Activated naive CD4-positive, alpha-beta T cell treated with Interleukin-2 at 50 U/mL for 16 hours (primary cell): ENCODE measurements around the gene SPDYE2B.
"Not testable (repeated sequence)": the region's sequence is repeated elsewhere in the genome, so short reads cannot be mapped to it uniquely, and the experiment has no call there.

Experiments used
- DNase-seq: peaks from one replicate; pipeline ENCODE4 v3.0.0-alpha.2; 2020

SPDYE2B gene

DNA sequence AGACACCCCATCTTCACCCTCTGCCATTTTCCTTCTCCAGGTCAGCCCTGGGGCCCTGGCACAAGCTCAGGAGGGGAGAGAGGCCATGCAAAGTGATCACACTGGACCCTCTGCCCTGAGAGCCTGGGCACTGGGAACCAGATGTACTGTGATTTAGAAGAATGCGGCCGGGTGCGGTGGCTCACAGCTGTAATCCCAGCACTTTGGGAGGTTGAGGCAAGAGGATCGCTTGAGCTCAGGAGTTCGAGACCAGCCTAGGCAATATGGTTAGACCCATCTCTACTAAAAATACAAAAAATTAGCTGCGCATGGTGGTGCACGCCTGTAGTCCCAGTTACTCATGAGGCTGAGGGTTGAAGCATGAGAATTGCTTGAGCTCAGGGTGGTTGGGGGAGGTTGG, 2.3 kb upstream of the SPDYE2B start:
- not testable (repeated sequence) for DNase-seq

DNA sequence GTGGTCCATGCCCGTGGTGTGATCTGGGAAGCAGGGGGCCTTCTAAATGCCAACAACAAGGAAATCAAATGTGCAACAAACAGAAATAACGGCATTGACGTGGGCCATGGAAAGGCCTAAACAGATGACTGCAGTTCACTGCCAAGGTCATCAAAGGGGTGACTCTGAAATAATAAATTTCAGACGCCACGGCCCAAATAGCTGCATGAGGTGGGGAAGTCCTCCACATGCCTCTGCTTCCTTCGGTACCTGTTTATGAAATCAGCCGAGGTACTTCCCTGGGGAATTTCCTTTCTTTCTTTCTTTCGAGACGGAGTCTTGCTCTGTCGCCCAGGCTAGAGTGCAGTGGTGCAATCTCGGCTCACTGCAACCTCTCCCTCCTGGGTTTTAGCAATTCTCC, 14.6 kb downstream of the SPDYE2B start:
- not testable (repeated sequence) for DNase-seq

DNA sequence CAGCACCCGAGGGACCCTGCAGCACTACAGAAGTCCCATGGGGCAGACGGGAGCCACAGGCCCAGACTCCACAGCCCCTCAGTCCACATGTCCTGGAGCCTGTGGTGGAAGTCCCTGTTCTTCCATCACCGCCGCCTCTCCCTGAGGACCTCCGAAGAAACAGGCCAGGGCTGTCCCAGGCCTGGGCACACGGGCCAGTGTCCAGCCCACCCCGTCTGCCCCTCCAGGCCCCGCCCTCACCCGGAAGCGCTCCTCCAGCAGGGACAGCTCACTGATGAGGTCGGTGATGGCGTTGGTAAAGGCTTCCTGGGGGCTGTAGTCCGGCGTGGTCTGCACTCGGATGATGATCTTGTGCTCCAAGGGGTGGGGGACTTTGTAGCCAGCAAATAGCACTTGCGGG, 16.7 kb downstream of the SPDYE2B start:
- DNase-seq, result not testable (repeated sequence)

DNA sequence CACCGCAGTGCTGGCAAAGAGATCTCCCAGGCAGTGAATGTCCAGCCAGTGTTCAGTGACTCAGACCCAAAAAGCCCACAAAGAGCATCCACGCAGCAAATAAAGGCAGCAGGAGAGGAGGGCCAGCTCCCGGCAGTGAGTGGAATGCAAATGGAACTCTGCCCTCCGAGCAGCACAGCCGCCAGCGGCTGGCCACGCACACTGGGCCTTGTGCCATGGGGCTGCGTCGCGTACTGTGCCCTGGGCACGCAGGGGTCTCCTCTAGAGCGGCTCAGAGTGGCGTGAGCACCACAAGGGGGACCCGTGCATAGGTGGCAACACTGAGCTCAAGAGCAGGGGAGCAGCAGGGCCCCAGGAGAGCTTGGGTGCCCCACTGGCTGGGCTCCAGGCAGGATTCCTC, 17.4 kb downstream of the SPDYE2B start:
- not testable (repeated sequence) for DNase-seq

DNA sequence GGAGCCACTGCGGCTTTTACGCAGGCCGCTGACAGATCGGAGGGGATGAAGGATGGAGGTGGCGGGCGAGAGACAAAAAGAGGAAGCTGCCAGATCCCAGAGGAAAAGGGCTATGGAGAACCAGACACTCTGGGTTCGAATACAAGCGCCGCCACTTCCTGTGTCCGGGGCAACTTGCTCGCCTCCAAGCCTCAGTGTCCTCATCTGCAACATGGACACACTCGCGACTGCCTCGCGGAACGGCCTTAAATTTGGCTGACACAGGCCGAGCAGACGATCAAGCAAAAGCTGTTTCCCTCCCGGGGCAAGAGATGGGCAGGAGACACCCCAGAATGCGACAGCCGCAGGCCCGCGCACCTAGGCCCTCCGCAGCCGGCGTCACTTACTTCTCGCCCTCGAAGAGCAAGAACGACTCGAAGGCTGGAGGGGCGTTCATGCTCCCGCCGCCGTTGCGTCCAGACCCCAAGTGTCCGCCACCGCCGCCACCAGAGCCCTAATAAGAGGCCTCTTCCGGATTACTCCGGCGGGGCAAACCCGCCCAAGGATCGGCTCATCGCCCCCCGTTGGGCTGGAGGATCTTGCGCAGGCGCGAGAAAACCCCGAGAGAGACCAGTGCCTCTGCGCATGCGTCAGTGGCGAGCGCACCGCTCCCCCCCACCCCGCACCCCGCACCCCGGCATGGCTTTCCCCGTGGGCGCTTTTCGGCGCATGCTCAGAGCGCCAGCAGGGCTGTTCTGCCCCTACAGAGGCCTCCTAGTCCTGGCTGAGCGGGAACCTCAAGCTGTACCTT, 21.2 kb downstream of the SPDYE2B start, which contains the start of gene POLR2J2:
Gene POLR2J2, minus strand, starts transcription at position 498 of the 790 bp plus-strand sequence. Its CDS starts 62 bp downstream, at position 436.
- DNase-seq, result peak; percentile 4

DNA sequence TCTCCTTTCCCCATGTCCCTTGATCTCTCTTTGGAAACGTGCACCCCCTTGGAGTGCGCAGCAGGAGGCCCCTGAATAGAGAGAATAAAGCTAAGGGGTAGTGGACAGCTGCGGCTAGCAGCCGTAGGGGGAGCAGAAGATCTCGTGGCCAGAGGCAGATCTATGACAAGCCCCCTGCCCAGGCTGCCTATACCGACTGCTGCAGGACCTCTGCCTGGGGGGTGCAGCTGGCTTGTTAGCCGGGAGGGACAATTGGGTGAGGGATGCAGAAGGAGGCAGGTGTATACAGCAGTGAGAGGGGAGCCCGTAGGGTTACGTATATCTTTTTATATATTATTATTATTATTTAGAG, 21.8 kb downstream of the SPDYE2B start:
- not testable (repeated sequence) for DNase-seq

DNA sequence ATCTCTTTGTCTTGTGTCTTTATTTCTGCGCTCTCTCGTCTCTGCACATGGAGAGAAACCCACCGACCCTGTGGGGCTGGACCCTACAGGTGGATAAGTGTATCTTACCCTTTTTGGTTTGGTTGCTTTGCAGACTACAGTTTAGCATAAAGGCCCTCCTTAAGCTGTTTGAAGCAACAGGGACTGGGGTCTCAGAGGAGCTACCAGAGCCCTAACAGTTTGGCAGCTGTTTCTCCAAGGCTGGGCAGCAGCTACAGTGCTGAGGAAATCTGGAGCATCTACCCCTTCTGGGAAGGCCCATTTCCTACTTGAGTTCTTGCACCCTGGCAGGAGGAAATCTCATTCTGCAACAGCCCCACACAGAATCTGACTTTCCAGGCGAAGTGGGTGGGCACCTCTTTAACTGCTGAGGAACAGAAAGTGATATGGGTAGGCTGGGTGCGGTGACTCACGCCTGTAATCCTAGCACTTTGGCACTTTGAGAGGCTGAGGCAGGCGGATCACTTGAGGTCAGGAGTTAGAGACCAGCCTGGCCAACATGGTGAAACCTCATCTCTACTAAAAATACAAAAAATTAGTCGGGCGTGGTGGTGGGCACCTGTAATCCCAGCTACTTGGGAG, 23.4 kb downstream of the SPDYE2B start:
- not testable (repeated sequence) for DNase-seq

DNA sequence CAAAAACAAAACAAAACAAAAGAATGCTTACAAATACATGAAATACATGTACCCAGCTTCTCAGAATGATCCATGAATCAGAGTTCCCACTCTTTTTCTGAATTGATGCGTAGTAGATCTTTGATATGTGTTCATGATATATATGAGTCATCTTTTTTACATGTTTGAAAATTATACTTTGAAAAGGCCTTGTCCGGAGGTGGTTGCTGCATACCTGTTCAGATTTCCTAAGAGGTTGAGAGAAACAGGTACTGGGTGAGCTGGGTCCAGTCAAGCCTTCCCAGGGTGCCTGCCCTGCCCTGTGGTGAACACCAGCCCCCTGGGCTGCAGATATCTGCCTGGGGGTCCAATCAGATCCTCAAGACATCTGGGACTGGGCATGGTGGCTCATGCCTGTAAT, 25.4 kb downstream of the SPDYE2B start:
- peak; percentile 10 for DNase-seq

DNA sequence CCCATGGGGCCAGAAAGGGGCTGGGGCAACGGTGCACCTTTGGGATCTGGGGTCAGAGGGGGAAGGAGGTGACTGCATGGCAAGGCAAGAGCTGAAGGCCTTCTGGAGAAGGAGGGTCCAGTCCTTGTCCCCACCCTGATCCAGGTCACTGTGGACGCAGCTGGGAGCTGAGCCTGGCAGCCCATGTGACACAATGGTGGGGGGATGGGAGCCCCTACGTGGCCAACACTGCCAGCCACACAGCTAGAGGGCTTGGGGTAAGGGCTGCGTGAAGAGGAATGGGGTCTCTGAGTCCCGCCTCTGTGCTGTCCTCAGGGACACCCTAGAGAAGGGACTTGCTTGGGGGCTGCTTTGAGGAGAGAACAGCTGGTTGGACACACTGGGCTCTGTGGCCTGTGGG, 30.7 kb downstream of the SPDYE2B start:
- not testable (repeated sequence) for DNase-seq

DNA sequence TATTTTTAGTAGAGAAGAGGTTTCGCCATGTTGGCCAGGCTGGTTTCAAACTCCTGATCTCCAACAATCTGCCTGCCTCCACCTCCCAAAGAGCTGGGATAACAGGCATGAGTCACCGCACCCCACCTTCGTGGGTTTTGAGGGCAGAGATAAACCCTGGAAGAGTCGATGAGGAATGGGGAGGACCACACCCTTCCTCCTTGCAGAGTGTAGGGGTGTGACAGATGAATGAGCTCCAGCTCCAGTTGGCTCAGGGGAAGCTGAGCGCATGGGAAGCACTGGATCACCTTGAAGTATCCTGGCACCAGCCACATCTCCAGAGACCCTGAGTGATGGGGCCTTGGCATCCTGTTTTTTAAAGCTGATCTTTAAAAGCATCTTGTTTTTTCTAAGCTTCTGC, 32.4 kb downstream of the SPDYE2B start:
- not testable (repeated sequence) for DNase-seq

DNA sequence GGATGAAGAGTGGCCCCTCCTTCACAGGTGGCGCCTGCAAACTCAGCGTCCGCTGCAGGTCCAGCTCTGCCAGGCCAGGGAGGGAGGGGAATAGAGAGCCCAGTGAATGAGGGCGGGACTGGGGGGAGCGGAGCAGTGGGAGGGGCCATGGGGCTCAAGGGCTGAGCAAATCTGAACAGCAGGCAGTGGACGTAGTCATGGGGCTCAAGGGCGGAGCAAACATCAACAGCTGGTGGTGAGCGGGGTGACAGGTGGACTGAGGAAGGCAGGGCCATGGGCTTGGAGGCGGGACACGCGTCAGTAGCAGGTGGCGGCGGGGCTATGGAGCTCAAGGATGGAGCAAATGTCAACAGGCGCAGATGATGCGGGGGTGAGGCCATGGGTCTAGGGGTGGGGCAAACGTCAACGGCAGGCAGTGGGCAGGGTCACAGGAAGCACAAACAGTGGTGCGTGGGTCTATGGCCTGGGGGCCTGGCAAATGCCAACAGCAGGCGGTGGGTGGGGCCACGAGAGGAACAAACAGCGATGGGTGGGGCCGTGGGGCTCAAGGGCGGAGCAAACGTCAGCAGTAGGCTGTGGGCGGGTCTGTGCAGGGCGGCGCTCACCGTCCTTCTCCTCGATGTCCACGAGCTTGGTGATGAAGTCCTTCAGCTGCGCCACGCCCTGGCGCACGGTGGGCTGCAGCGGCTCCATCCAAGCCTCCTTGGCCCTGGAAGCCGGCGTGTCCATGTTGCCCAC, 38.3 kb downstream of the SPDYE2B start:
- not testable (repeated sequence) for DNase-seq

DNA sequence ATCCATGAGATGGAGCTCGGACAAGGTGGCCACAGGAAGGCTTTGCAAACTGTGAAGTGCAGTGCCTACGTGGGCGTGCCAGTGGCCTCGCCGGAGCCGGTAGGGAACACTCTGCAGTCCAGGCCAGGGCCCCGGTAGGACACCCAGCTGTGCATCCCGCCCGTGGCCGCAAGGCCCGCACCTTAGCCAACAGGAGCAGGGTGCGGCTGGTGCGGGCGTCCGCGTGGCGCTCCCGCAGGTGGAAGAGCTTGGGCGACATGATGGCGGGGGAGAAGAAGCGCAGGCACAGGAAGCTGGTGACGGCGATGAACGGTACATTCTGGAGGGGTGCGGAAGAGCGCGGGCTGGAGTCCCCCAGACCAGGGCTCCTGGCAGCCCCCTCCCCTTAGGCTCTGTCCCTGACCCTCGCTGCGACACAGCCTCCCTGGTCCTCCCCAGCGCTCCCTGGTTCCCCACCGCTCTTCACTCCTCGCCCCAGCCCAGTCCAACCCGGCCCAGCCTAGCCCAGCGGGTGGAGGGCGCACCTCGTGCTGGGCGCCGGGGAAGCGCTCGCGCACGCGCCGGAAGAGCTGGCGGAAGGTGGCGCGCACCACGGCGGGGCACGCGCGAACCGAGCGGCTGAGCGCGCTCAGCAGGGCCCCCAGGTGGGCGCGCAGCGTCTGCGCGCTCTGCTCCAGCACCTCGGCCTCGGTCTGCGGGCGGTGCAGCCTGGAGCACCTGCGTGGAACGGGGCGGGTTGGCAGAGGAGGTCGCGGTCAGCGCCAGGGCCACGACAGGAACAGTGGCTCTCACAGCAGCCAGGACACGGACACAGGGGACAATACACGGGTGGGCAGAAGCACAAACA, 39.5 kb downstream of the SPDYE2B start:
- not testable (repeated sequence) for DNase-seq

DNA sequence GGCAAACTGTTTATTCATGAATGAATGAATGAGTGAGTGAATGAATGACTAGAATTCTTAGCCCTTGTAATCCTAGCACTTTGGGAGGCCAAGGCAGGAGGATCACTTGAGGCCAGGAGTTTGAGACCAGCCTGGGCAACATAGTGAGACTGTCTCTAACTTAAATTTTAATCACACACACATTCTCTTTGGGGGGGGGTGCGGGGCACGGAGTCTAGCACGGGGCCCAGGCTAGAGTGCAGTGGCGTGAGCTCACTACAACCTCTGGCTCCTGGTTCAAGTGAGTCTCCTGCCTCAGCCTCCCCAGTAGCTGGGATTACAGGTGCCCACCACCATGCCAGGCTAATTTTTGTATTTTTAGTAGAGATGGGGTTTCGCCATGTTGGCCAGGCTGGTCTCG, 40.5 kb downstream of the SPDYE2B start:
- not testable (repeated sequence) for DNase-seq

DNA sequence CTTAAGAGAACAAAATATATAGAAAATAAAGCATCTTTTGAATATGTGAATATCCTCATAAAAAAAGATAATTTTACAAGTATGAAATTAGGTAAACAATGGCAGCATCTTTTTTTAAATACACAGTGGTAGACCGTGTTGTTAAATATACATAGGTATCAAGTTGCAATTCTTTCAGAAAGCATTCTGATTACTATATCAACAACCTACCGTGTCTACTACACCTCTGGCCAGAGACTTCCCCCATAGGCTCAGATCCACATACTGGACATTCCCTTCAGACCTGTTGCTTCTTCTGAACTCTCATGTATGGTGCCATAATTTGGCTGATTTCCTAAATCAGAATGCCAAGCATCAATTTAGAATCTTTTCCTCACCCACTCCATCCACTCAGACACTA, 43.9 kb downstream of the SPDYE2B start:
- DNase-seq, result not testable (repeated sequence)

DNA sequence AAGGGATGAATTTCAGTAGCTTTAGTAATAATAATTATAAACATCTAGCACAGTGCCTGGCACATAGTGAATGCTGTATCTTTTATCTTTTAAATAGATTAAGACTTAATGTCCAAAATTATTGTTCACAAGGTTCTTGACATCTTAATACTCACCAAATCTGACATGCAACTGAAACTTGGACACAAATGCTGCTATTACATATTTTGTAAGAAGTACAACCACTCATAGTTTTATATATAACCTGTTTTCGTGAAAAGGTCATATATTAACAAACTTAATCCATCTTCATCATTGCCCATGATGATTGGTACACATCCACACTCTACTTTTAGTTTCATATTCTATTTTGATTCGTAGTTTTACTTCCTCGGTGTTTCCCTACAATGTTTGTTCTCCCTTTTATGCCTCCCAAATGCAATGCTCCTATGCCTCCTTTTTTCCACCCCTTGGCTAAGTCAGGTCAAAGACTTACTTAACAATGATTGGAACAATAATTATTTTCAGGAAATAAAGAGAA, 45.0 kb downstream of the SPDYE2B start:
- DNase-seq, result not testable (repeated sequence)

DNA sequence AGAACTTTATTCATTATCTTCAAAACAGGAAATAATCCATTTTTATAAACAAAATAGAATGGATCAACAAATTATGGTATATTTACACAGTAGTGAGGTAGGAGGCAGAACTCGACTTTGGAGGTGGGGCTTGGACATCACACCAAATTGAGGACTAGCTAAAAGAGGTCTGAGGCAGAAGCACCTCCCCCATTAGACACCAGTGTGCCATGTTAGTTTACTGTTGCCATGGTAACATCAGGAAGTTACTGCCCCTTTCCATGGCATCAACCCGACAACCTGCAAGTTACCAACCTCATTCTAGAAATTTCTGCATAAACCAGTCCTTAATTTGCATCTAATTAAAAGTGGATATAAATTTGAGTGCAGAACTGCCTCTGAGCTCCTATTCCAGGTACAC, 45.9 kb downstream of the SPDYE2B start:
- not testable (repeated sequence) for DNase-seq

DNA sequence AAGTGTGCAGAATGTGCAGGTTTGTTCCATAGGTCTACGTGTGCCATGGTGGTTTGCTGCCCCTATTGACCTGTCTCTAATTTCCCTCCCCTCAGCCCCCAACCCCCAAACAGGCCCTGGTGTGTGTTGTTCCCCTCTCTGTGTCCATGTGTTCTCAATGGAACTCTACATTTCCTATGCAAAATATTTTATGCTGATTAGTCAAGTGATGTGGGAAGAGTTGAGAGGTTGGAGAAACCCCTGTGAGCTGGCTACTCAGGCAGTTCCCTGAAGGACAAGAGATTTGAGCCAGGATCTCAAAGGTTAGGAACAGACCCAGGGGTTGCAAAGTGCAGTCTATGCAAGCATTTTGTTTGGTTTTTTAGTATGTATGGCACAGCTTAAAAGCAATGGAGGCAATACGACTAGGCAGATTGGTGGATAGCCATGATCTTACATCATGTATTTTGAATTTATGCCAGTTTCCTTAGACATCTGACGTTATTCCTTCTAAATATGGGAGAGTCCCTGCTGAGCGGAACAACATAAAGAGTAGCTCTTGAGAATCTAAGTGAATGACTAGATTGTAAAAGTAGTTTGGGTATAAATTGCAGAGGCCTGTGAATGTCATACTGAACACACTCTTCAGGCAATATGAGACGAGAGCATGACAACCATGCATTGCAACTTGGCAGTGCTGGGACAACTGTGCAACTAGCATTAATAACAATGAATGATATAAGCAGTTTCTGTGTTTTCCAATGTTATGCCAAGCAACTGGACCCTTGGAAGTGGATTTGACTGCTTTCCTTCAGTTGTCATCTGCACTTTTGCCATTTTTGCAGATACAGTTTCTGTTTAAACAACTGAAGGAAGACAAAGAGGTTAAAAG, 47.8 kb downstream of the SPDYE2B start:
- not testable (repeated sequence) for DNase-seq

DNA sequence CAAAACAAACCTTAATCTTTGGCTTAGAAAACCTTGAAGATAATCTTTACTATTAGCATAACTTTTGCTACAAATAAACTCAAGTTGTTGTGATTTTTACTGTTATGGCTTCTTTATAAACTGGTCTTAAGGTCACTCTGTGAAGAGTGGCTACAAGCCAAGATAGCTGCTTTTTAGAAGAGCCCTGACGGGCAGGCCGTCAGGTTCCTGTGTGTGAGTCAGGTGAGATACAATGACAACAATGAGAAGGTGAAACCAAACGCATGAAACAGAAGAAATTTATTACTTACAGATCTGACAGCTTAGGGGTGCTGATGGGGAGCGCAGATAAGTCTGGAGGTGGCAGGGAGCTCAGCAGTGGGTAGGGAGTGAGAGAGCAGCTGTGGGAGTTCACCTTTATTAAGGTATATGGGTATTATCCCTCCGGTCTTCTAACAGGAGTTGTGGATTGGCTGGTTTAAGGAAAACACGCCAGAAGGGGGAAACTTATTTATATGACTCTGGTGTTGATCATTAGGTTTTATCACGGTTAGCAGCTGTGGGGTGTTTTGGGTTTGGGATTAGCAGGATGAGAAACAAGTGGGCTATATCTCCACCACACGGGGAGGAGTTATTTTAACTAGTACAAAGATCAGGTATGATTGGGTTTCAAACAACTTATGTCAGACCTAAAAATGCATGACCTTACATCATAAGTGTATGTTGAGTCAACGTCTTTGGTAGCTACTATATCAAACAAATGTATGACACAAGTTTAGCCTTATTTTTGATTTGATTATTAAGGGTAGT, 49.0 kb downstream of the SPDYE2B start:
- DNase-seq, result not testable (repeated sequence)
